K562 (cell line): Measurements from ENCODE around the gene CT45A6. TPM values are rescaled to one million over a fixed set of nuclear protein-coding genes. Genes with fewer than 3 reads are reported as not detected.

Source experiments
- polyA plus RNA-seq, 8 experiments: library from polyadenylated mRNA; depleted of rRNA in 4 of 8; stranded (reverse) in 5 of 8; unstranded in 3 of 8; fragments of >200 nt; fragmentation: Nextera tagmentation in 2 of 8; fragmentation: Illumina TruSeq in 1 of 8; extraction: Ambion mirVana in 2 of 8; extraction: Trizol in 1 of 8; gene quantifications; 2 replicates each; pipeline versions ENCODE4 v1.2.1 to v1.2.3, GENCODE V29; 2011 to 2014; ENCODE audit warnings: inconsistent platforms in 1 of 8, missing spikeins in 1 of 8
- total RNA-seq, 7 experiments: library from RNA; depleted of rRNA in 6 of 7; stranded (reverse); fragments of >200 nt in 6 of 7; fragmentation: Illumina TruSeq in 2 of 7; extraction: Trizol in 2 of 7; gene quantifications; 2 replicates each; pipeline versions ENCODE4 v1.2.1 to v1.2.3, GENCODE V29; 2011 to 2021; ENCODE audit warnings: low replicate concordance in 1 of 7

Gene CT45A6
- total and polyA plus RNA-seq, 9 of the 15 experiments (the other 6 are each of a cell fraction or from before 2014, with no cell fraction given): not detected

Other genes with a start within 250 kb of the CT45A6 start
Only the 7 nearest of the 11 such genes appear.
- gene CT45A1, start 89.1 kb downstream of the CT45A6 start, total RNA-seq (2014; rRNA removed): 2.5 TPM in 2 replicates
- 4.1 and 5.3 TPM in 2 replicates for gene CT45A1, start 89.1 kb downstream of the CT45A6 start, total RNA-seq (2014; rRNA removed; fragmentation: Illumina TruSeq; extraction: Trizol)
- 4.4 and 5.7 TPM in 2 replicates for gene CT45A1, start 89.1 kb downstream of the CT45A6 start, total RNA-seq (2015; rRNA removed; fragmentation: Illumina TruSeq; extraction: Trizol)
- 2.7 and 3.1 TPM in 2 replicates for gene CT45A1, start 89.1 kb downstream of the CT45A6 start, total RNA-seq (2021)
- 1.9 and 2.8 TPM in 2 replicates for gene CT45A1, start 89.1 kb downstream of the CT45A6 start, polyA plus RNA-seq (2011; rRNA removed)
- 1.1 and 1.5 TPM in 2 replicates for gene CT45A1, start 89.1 kb downstream of the CT45A6 start, polyA plus RNA-seq (2014; fragmentation: Illumina TruSeq; extraction: Trizol)
- 1 to 10 TPM; 1.2 to 1.3 TPM for gene CT45A1, start 89.1 kb downstream of the CT45A6 start, polyA plus RNA-seq (2014; fragmentation: Nextera tagmentation; extraction: Ambion mirVana)
- 0.66 and 1.9 TPM in 2 replicates for gene CT45A1, start 89.1 kb downstream of the CT45A6 start, polyA plus RNA-seq (2014; rRNA removed)
- gene CT45A3, start 34.6 kb downstream of the CT45A6 start, total RNA-seq (2014; rRNA removed): 0.69 and 3.2 TPM in 2 replicates
- 1.9 and 2.1 TPM in 2 replicates for gene CT45A3, start 34.6 kb downstream of the CT45A6 start, total RNA-seq (2014; rRNA removed; fragmentation: Illumina TruSeq; extraction: Trizol)
- 1.4 and 2.3 TPM in 2 replicates for gene CT45A3, start 34.6 kb downstream of the CT45A6 start, total RNA-seq (2015; rRNA removed; fragmentation: Illumina TruSeq; extraction: Trizol)
- 1.2 TPM in 1 of 2 replicates, not detected in the other for gene CT45A3, start 34.6 kb downstream of the CT45A6 start, total RNA-seq (2021)
- gene CT45A3, start 34.6 kb downstream of the CT45A6 start, polyA plus RNA-seq (2011; rRNA removed): 0.15 TPM in 1 of 2 replicates, not detected in the other
- gene CT45A3, start 34.6 kb downstream of the CT45A6 start, polyA plus RNA-seq (2014; fragmentation: Illumina TruSeq; extraction: Trizol): 0.24 TPM in 1 of 2 replicates, not detected in the other
- under 1 TPM; 0.13 to 0.14 TPM for gene CT45A3, start 34.6 kb downstream of the CT45A6 start, polyA plus RNA-seq (2014; fragmentation: Nextera tagmentation; extraction: Ambion mirVana)
- gene CT45A3, start 34.6 kb downstream of the CT45A6 start, polyA plus RNA-seq (2014; rRNA removed): 0.46 TPM in 1 of 2 replicates, not detected in the other
- 8.4 and 13.0 TPM in 2 replicates for gene CT45A5, start 17.3 kb downstream of the CT45A6 start, total RNA-seq (2014; rRNA removed)
- gene CT45A5, start 17.3 kb downstream of the CT45A6 start, total RNA-seq (2014; rRNA removed; fragmentation: Illumina TruSeq; extraction: Trizol): 6.7 and 8.5 TPM in 2 replicates
- gene CT45A5, start 17.3 kb downstream of the CT45A6 start, total RNA-seq (2015; rRNA removed; fragmentation: Illumina TruSeq; extraction: Trizol): 4.1 and 5.2 TPM in 2 replicates
- 8.8 and 9.4 TPM in 2 replicates for gene CT45A5, start 17.3 kb downstream of the CT45A6 start, total RNA-seq (2021)
- 5.4 and 6.7 TPM in 2 replicates for gene CT45A5, start 17.3 kb downstream of the CT45A6 start, polyA plus RNA-seq (2011; rRNA removed)
- 3.8 and 4.8 TPM in 2 replicates for gene CT45A5, start 17.3 kb downstream of the CT45A6 start, polyA plus RNA-seq (2014; fragmentation: Illumina TruSeq; extraction: Trizol)
- 1 to 10 TPM; 3.9 to 4.6 TPM for gene CT45A5, start 17.3 kb downstream of the CT45A6 start, polyA plus RNA-seq (2014; fragmentation: Nextera tagmentation; extraction: Ambion mirVana)
- gene CT45A5, start 17.3 kb downstream of the CT45A6 start, polyA plus RNA-seq (2014; rRNA removed): 4.5 and 5.6 TPM in 2 replicates
- 4.7 and 10.2 TPM in 2 replicates for gene CT45A2, start 17.2 kb upstream of the CT45A6 start, total RNA-seq (2014; rRNA removed)
- 34.3 and 35.3 TPM in 2 replicates for gene CT45A2, start 17.2 kb upstream of the CT45A6 start, total RNA-seq (2014; rRNA removed; fragmentation: Illumina TruSeq; extraction: Trizol)
- 19.2 and 21.4 TPM in 2 replicates for gene CT45A2, start 17.2 kb upstream of the CT45A6 start, total RNA-seq (2015; rRNA removed; fragmentation: Illumina TruSeq; extraction: Trizol)
- gene CT45A2, start 17.2 kb upstream of the CT45A6 start, total RNA-seq (2021): 7.6 and 8.1 TPM in 2 replicates
- gene CT45A2, start 17.2 kb upstream of the CT45A6 start, polyA plus RNA-seq (2011; rRNA removed): 11.1 and 21.5 TPM in 2 replicates
- gene CT45A2, start 17.2 kb upstream of the CT45A6 start, polyA plus RNA-seq (2014; fragmentation: Illumina TruSeq; extraction: Trizol): 8.6 and 13.3 TPM in 2 replicates
- 10 to 100 TPM in 1 of 2 experiments, 1 to 10 TPM in 1; 9.7 to 12.5 TPM for gene CT45A2, start 17.2 kb upstream of the CT45A6 start, polyA plus RNA-seq (2014; fragmentation: Nextera tagmentation; extraction: Ambion mirVana)
- 14.0 and 15.0 TPM in 2 replicates for gene CT45A2, start 17.2 kb upstream of the CT45A6 start, polyA plus RNA-seq (2014; rRNA removed)
- not detected in 2 replicates for gene CT45A7, start 34.5 kb upstream of the CT45A6 start, total RNA-seq (2014; rRNA removed)
- not detected in 2 replicates for gene CT45A7, start 34.5 kb upstream of the CT45A6 start, total RNA-seq (2014; rRNA removed; fragmentation: Illumina TruSeq; extraction: Trizol)
- not detected in 2 replicates for gene CT45A7, start 34.5 kb upstream of the CT45A6 start, total RNA-seq (2015; rRNA removed; fragmentation: Illumina TruSeq; extraction: Trizol)
- 0.44 TPM in 1 of 2 replicates, not detected in the other for gene CT45A7, start 34.5 kb upstream of the CT45A6 start, total RNA-seq (2021)
- gene CT45A7, start 34.5 kb upstream of the CT45A6 start, polyA plus RNA-seq (2011; rRNA removed): not detected in 2 replicates
- gene CT45A7, start 34.5 kb upstream of the CT45A6 start, polyA plus RNA-seq (2014; fragmentation: Illumina TruSeq; extraction: Trizol): not detected in 2 replicates
- not detected for gene CT45A7, start 34.5 kb upstream of the CT45A6 start, polyA plus RNA-seq (2014; fragmentation: Nextera tagmentation; extraction: Ambion mirVana)
- not detected in 2 replicates for gene CT45A7, start 34.5 kb upstream of the CT45A6 start, polyA plus RNA-seq (2014; rRNA removed)
- 6.7 and 9.8 TPM in 2 replicates for gene CT45A8, start 51.8 kb upstream of the CT45A6 start, total RNA-seq (2014; rRNA removed)
- gene CT45A8, start 51.8 kb upstream of the CT45A6 start, total RNA-seq (2014; rRNA removed; fragmentation: Illumina TruSeq; extraction: Trizol): 6.5 and 6.6 TPM in 2 replicates
- gene CT45A8, start 51.8 kb upstream of the CT45A6 start, total RNA-seq (2015; rRNA removed; fragmentation: Illumina TruSeq; extraction: Trizol): not detected in 2 replicates
- gene CT45A8, start 51.8 kb upstream of the CT45A6 start, total RNA-seq (2021): 27.7 and 30.0 TPM in 2 replicates
- gene CT45A8, start 51.8 kb upstream of the CT45A6 start, polyA plus RNA-seq (2011; rRNA removed): not detected in 2 replicates
- gene CT45A8, start 51.8 kb upstream of the CT45A6 start, polyA plus RNA-seq (2014; fragmentation: Illumina TruSeq; extraction: Trizol): not detected in 2 replicates
- gene CT45A8, start 51.8 kb upstream of the CT45A6 start, polyA plus RNA-seq (2014; fragmentation: Nextera tagmentation; extraction: Ambion mirVana): 10 to 100 TPM in 1 of 2 experiments, 1 to 10 TPM in 1; 9.6 to 10.9 TPM
- not detected in 2 replicates for gene CT45A8, start 51.8 kb upstream of the CT45A6 start, polyA plus RNA-seq (2014; rRNA removed)
- 6.6 and 9.8 TPM in 2 replicates for gene CT45A9, start 69.0 kb upstream of the CT45A6 start, total RNA-seq (2014; rRNA removed)
- 6.5 and 6.7 TPM in 2 replicates for gene CT45A9, start 69.0 kb upstream of the CT45A6 start, total RNA-seq (2014; rRNA removed; fragmentation: Illumina TruSeq; extraction: Trizol)
- gene CT45A9, start 69.0 kb upstream of the CT45A6 start, total RNA-seq (2015; rRNA removed; fragmentation: Illumina TruSeq; extraction: Trizol): not detected in 2 replicates
- gene CT45A9, start 69.0 kb upstream of the CT45A6 start, total RNA-seq (2021): 27.7 and 30.0 TPM in 2 replicates
- not detected in 2 replicates for gene CT45A9, start 69.0 kb upstream of the CT45A6 start, polyA plus RNA-seq (2011; rRNA removed)
- not detected in 2 replicates for gene CT45A9, start 69.0 kb upstream of the CT45A6 start, polyA plus RNA-seq (2014; fragmentation: Illumina TruSeq; extraction: Trizol)
- 10 to 100 TPM in 1 of 2 experiments, 1 to 10 TPM in 1; 9.6 to 10.9 TPM for gene CT45A9, start 69.0 kb upstream of the CT45A6 start, polyA plus RNA-seq (2014; fragmentation: Nextera tagmentation; extraction: Ambion mirVana)
- gene CT45A9, start 69.0 kb upstream of the CT45A6 start, polyA plus RNA-seq (2014; rRNA removed): not detected in 2 replicates